Endothelial cell of umbilical vein (primary cell): ENCODE data around the gene INPP5K.
A peak's percentile ranks its signal among the peaks of the same experiment; 100 is the strongest.

ENCODE experiments used
- CTCF ChIP-seq, 2 donors: IDR thresholded peaks; 1 replicate in 1 of 2; 2 replicates in 1 of 2; pipeline ENCODE4 v1.5.1; 2011; ENCODE audit warnings: low read length in 2 of 2, mild to moderate bottlenecking in 2 of 2, moderate library complexity in 2 of 2, control low read depth in 1 of 2, inconsistent platforms in 1 of 2, low read depth in 1 of 2; ENCODE audit not compliant: insufficient read depth in 1 of 2; ENCODE audit errors: extremely low read depth in 1 of 2
- JUN ChIP-seq: IDR thresholded peaks from 2 replicates; pipeline ENCODE4 v1.6.1; 2011; ENCODE audit warnings: borderline replicate concordance, low read depth; ENCODE audit not compliant: insufficient read length, insufficient read depth
- POLR2A ChIP-seq: IDR thresholded peaks from 2 replicates; pipeline ENCODE4 v1.6.1; 2012; ENCODE audit warnings: low read depth, mild to moderate bottlenecking, control low read depth, low read length
- POLR2AphosphoS5 ChIP-seq: IDR thresholded peaks from 2 replicates; pipeline ENCODE4 v1.6.1; 2012; ENCODE audit warnings: low read depth, mild to moderate bottlenecking, control low read depth, low read length, moderate library complexity; ENCODE audit not compliant: insufficient read depth

GRCh38 chr17:1460233-1460632 is 56.2 kb downstream of the INPP5K start:
- TF ChIP-seq JUN (peak; percentile 19), CTCF (IDR thresholded peaks at IDR 0.05; ENCODE audit: extremely low read depth in 1 of 2, insufficient read depth in 1 of 2, low read depth in 1 of 2, low read length in 2 of 2) (no peak), POLR2A (no peak), POLR2AphosphoS5 (peak; percentile 28)
